ENCODE results near the gene RCVRN.

GRCh38 chr17:9916108-9916507 is 11.0 kb upstream of the RCVRN start:
- TF ChIP-seq MXI1 (IDR thresholded peaks at IDR 0.05; ENCODE audit: low read depth, low read length) (no peak), USF1 (IDR thresholded peaks at IDR 0.05; ENCODE audit: borderline replicate concordance, low read depth) (no peak), TAF1 (IDR thresholded peaks at IDR 0.05; ENCODE audit: borderline replicate concordance, low read depth, low read length) (no peak), CTCF (IDR thresholded peaks at IDR 0.05) (no peak), REST (IDR thresholded peaks at IDR 0.05; ENCODE audit: low read depth, low read length) (no peak), RAD21 (IDR thresholded peaks at IDR 0.05; ENCODE audit: low read length) (no peak), FOXM1 (IDR thresholded peaks at IDR 0.05; ENCODE audit: low read depth) (no peak), MAX (IDR thresholded peaks at IDR 0.05; ENCODE audit: low read depth) (no peak), ELF1 (IDR thresholded peaks at IDR 0.05) (no peak)
